Glomerular visceral epithelial cell (primary cell): ENCODE measurements around the gene CIROP.

Experiments used
- DNase-seq: peaks from one replicate; pipeline ENCODE4 v3.0.0-alpha.2; 2016; ENCODE audit errors: extremely low spot score

CIROP gene

GRCh38 chr14:23129759-23130316 lies 25.0 kb upstream of the CIROP start:
- no peak for DNase-seq

- DNase-seq, result no peak
Measured at GRCh38 chr14:23128969-23129758, 24.4 kb upstream of the CIROP start.

GRCh38 chr14:23127861-23128260 lies 23.1 kb upstream of the CIROP start:
- no peak for DNase-seq

- DNase-seq, result no peak
Measured at GRCh38 chr14:23126548-23127278, 21.9 kb upstream of the CIROP start.

GRCh38 chr14:23125933-23126524 lies 21.2 kb upstream of the CIROP start:
- no peak for DNase-seq

- no peak for DNase-seq
Measured at GRCh38 chr14:23125011-23125410, 20.2 kb upstream of the CIROP start.

GRCh38 chr14:23124337-23124954 lies 19.7 kb upstream of the CIROP start:
- DNase-seq, result no peak

GRCh38 chr14:23123419-23123818 lies 18.6 kb upstream of the CIROP start:
- no peak for DNase-seq

GRCh38 chr14:23122086-23122485 lies 17.3 kb upstream of the CIROP start:
- no peak for DNase-seq

- peak; percentile 60 for DNase-seq
Measured at GRCh38 chr14:23121361-23121771, 16.6 kb upstream of the CIROP start.

GRCh38 chr14:23120541-23121251 lies 15.9 kb upstream of the CIROP start:
- DNase-seq, result peak; percentile 90

- no peak for DNase-seq
Measured at GRCh38 chr14:23119363-23120327, 14.9 kb upstream of the CIROP start.

- DNase-seq, result no peak
Measured at GRCh38 chr14:23118506-23119362, 13.9 kb upstream of the CIROP start, which contains the start of gene CEBPE. Gene CEBPE, minus strand, starts transcription at chr14:23119255. Its CDS starts 164 bp downstream, at chr14:23119091.

- no peak for DNase-seq
Measured at GRCh38 chr14:23117371-23118020, 12.7 kb upstream of the CIROP start.

GRCh38 chr14:23115918-23116317 lies 11.1 kb upstream of the CIROP start:
- no peak for DNase-seq

- DNase-seq, result peak; percentile 86
Measured at GRCh38 chr14:23115039-23115731, 10.4 kb upstream of the CIROP start.

GRCh38 chr14:23114669-23115038 lies 9.9 kb upstream of the CIROP start:
- DNase-seq, result no peak

- no peak for DNase-seq
Measured at GRCh38 chr14:23114120-23114458, 9.3 kb upstream of the CIROP start.
